A549 (cell line): ENCODE measurements around the gene SLC39A10. TPM values are rescaled to one million over a fixed set of nuclear protein-coding genes. Genes with fewer than 3 reads are reported as not detected.

ENCODE experiments used
- ATAC-seq, 2 experiments: fragments of 200-7000 bp in 1 of 2; fragments of >200 bp in 1 of 2; cut with Nextera tagmentation in 1 of 2; cut with Tn5 transposase in 1 of 2; 3 replicates each; pipeline versions ENCODE4 v1.8.0 to v1.9.1; 2018 to 2020; ENCODE audit warnings: mild to moderate bottlenecking in 1 of 2, moderate library complexity in 1 of 2
- CTCF ChIA-PET: fragments of 300-600 bp; sonication (Branson Sonifier 250); formaldehyde crosslinking; extraction: SDS; loops from one replicate; lab custom pipeline; 2021; ENCODE audit warnings: antibody characterized with exemption, inconsistent platforms; lab: Yijun Ruan, JAX
- POLR2A ChIA-PET: fragments of 350-600 bp; formaldehyde crosslinking; extraction: SDS; loops from one replicate; lab custom pipeline; 2021; ENCODE audit warnings: antibody characterized with exemption, inconsistent platforms; lab: Yijun Ruan, JAX
- DNase-seq, 2 experiments: peaks; one replicate each; pipeline versions ENCODE4 v3.0.0 to v3.0.0-alpha.2; 2011 to 2016; ENCODE audit warnings: low read depth in 1 of 2, low spot score in 1 of 2
- FAIRE-seq: peaks from 2 replicates; lab custom pipeline; 2011; peaks lifted over from hg19 to GRCh38; lab: Jason Lieb, UNC
- H3K27ac ChIP-seq, 2 experiments: fragments of >200 bp; sonication (Bioruptor Twin); formaldehyde crosslinking; 3 replicates each; pipeline ENCODE4 v1.5.1; 2016 to 2017
- H3K4me1 ChIP-seq: fragments of >200 bp; sonication (Bioruptor Twin); formaldehyde crosslinking; 3 replicates; pipeline ENCODE4 v1.6.1; 2016
- H3K4me2 ChIP-seq: fragments of >200 bp; sonication (Bioruptor Twin); formaldehyde crosslinking; 3 replicates; pipeline ENCODE4 v1.6.1; 2016
- H3K4me3 ChIP-seq: fragments of >200 bp; sonication (Bioruptor Twin); formaldehyde crosslinking; 3 replicates; pipeline ENCODE4 v1.5.1; 2016
- H3K9me3 ChIP-seq: fragments of >200 bp; sonication (Bioruptor Twin); formaldehyde crosslinking; 3 replicates; pipeline ENCODE4 v1.6.1; 2016
- BCL3 ChIP-seq: fragments of >200 bp; sonication (Bioruptor Twin); formaldehyde crosslinking; IDR thresholded peaks from 3 replicates; pipeline ENCODE4 v1.6.1; 2016
- CBX2 ChIP-seq: fragments of 200-600 bp; sonication (generic); IDR thresholded peaks from 2 replicates; pipeline ENCODE4 v1.6.1; 2016; ENCODE audit warnings: low read depth, mild to moderate bottlenecking, borderline replicate concordance
- CBX8 ChIP-seq: fragments of 200-600 bp; sonication (generic); IDR thresholded peaks from 2 replicates; pipeline ENCODE4 v1.6.1; 2016
- CTCF ChIP-seq: fragments of >200 bp; sonication (Bioruptor Twin); formaldehyde crosslinking; IDR thresholded peaks from 3 replicates; pipeline ENCODE4 v1.5.1; 2016
- ESRRA ChIP-seq: fragments of 150-350 bp; IDR thresholded peaks from 2 replicates; pipeline ENCODE4 v1.6.1; 2014; ENCODE audit warnings: mild to moderate bottlenecking, low read length, borderline replicate concordance
- FOSB ChIP-seq: fragments of 250-450 bp; sonication (Bioruptor Pico); IDR thresholded peaks from 2 replicates; pipeline ENCODE4 v1.5.0; 2020; ENCODE audit warnings: mild to moderate bottlenecking, moderate library complexity
- GATA3 ChIP-seq: IDR thresholded peaks from 2 replicates; pipeline ENCODE4 v1.6.1; 2012; ENCODE audit warnings: borderline replicate concordance
- HOXA7 ChIP-seq: fragments of 250-450 bp; sonication (Bioruptor Pico); IDR thresholded peaks from 2 replicates; pipeline ENCODE4 v1.5.0; 2020; ENCODE audit warnings: mild to moderate bottlenecking, moderate library complexity
- HOXB13 ChIP-seq: fragments of 250-450 bp; sonication (Bioruptor Pico); IDR thresholded peaks from 2 replicates; pipeline ENCODE4 v1.5.0; 2020; ENCODE audit warnings: low read depth, mild to moderate bottlenecking, moderate library complexity
- JUNB ChIP-seq: fragments of >200 bp; sonication (Bioruptor Twin); formaldehyde crosslinking; IDR thresholded peaks from 2 replicates; pipeline ENCODE4 v1.6.1; 2016
- KDM5A ChIP-seq: fragments of 200-600 bp; sonication (generic); IDR thresholded peaks from 2 replicates; pipeline ENCODE4 v1.6.1; 2016; ENCODE audit warnings: antibody characterized with exemption, mild to moderate bottlenecking
- MAFK ChIP-seq: fragments of 450-650 bp; IDR thresholded peaks from 2 replicates; pipeline ENCODE4 v1.6.1; 2014; ENCODE audit not compliant: partially characterized antibody
- MAZ ChIP-seq: fragments of 150-350 bp; IDR thresholded peaks from 2 replicates; pipeline ENCODE4 v1.6.1; 2014; ENCODE audit warnings: antibody characterized with exemption, low read depth, low read length, borderline replicate concordance
- NFE2L2 ChIP-seq: fragments of 150-350 bp; conservative IDR thresholded peaks from 2 replicates; pipeline ENCODE4 v1.6.1; 2014; ENCODE audit warnings: low read length
- NPAS2 ChIP-seq: fragments of 250-450 bp; sonication (Bioruptor Pico); IDR thresholded peaks from 2 replicates; pipeline ENCODE4 v1.8.0; 2022; ENCODE audit warnings: mild to moderate bottlenecking, moderate library complexity, borderline replicate concordance
- PBX3 ChIP-seq: IDR thresholded peaks from 2 replicates; pipeline ENCODE4 v1.6.1; 2012
- POLR2A ChIP-seq: IDR thresholded peaks from 2 replicates; pipeline ENCODE4 v1.6.1; 2012; ENCODE audit warnings: mild to moderate bottlenecking, low read length
- RARB ChIP-seq: fragments of 250-450 bp; sonication (Bioruptor Pico); IDR thresholded peaks from 2 replicates; pipeline ENCODE4 v1.8.0; 2021; ENCODE audit warnings: mild to moderate bottlenecking, moderate library complexity
- RCOR1 ChIP-seq: fragments of 150-350 bp; IDR thresholded peaks from 2 replicates; pipeline ENCODE4 v1.6.1; 2014; ENCODE audit warnings: antibody characterized with exemption, low read length, low read depth
- RFX5 ChIP-seq: fragments of 450-650 bp; IDR thresholded peaks from 2 replicates; pipeline ENCODE4 v1.7.1; 2014; ENCODE audit warnings: antibody characterized with exemption, mild to moderate bottlenecking, moderate library complexity
- RNF2 ChIP-seq: fragments of 200-600 bp; sonication (generic); IDR thresholded peaks from 2 replicates; pipeline ENCODE4 v1.6.1; 2016; ENCODE audit warnings: low read depth, mild to moderate bottlenecking, antibody characterized with exemption, moderate library complexity, borderline replicate concordance
- TP53 ChIP-seq: fragments of 250-450 bp; sonication (Bioruptor Pico); IDR thresholded peaks from 2 replicates; pipeline ENCODE4 v1.5.0; 2021; ENCODE audit warnings: mild to moderate bottlenecking, moderate library complexity
- ZC3H11A ChIP-seq: fragments of 450-650 bp; IDR thresholded peaks from 2 replicates; pipeline ENCODE4 v1.6.1; 2014; ENCODE audit warnings: antibody characterized with exemption, mild to moderate bottlenecking
- ZFP36 ChIP-seq: fragments of 450-650 bp; IDR thresholded peaks from 2 replicates; pipeline ENCODE4 v1.6.1; 2014; ENCODE audit warnings: borderline replicate concordance; ENCODE audit not compliant: partially characterized antibody
- ZNF302 ChIP-seq: fragments of 250-450 bp; sonication (Bioruptor Pico); IDR thresholded peaks from 2 replicates; pipeline ENCODE4 v1.9.0; 2021; ENCODE audit warnings: inconsistent platforms, mild to moderate bottlenecking, moderate library complexity
- WGBS: methylation state at CpG from one replicate; pipeline ENCODE4 v1.1.6; 2017; ENCODE audit errors: missing lambda C conversion rate; 5-methylcytosine and 5-hydroxymethylcytosine counted together
- polyA plus RNA-seq, 4 experiments: library from polyadenylated mRNA; depleted of rRNA in 3 of 4; stranded (reverse); fragments of >200 nt; fragmentation: RNase III in 1 of 4; extraction: RNeasy Plus Mini Kit Qiagen cat#74134 plus additional on column Dnase treatment in 1 of 4; gene quantifications; 2 replicates in 3 of 4; 3 replicates in 1 of 4; pipeline ENCODE4 v1.2.3, GENCODE V29; 2011 to 2017
- TF ChIP-seq, protein P1 (sequence below): IDR thresholded peaks from 2 replicates; pipeline ENCODE4 v1.6.1; 2012; ENCODE audit warnings: low read depth, borderline replicate concordance
- TF ChIP-seq, protein P2 (sequence below): fragments of 450-650 bp; IDR thresholded peaks from 2 replicates; pipeline ENCODE4 v1.6.1; 2014; ENCODE audit warnings: antibody characterized with exemption

SLC39A10 gene
- polyA plus RNA-seq, 2 of the 4 experiments (the other 2 are of a cell fraction) = 38.4 to 42.6 TPM

- H3K4me1 ChIP-seq = no peaks in the 10 kb centered on the region
- WGBS = 91% methylated on average over 1 of the region's 1 CpG
- H3K9me3 ChIP-seq = no peaks in the 10 kb centered on the region
- FAIRE-seq (no peak), ATAC-seq (no peak), DNase-seq (no peak)
- TF ChIP-seq JUNB = no peak
- TF ChIP-seq NPAS2 (CRISPR knock-in tag) = no peak
- TF ChIP-seq RNF2 = no peak
- TF ChIP-seq ZFP36 = no peak
- no peak for TF ChIP-seq BCL3
- TF ChIP-seq HOXA7 (CRISPR knock-in tag) = no peak
- TF ChIP-seq CBX8 = no peak
- TF ChIP-seq ESRRA = no peak
- no peak overlapping the region for H3K4me3 ChIP-seq
- H3K27ac ChIP-seq = no peak overlapping the region
- H3K4me2 ChIP-seq = no peak overlapping the region
- ChIA-PET POLR2A (no interaction called here), CTCF (no interaction called here)
These were observed 65.0 kb downstream of the SLC39A10 start for GRCh38 chr2:195722075-195722474.

- no peaks in the 10 kb centered on the region for H3K9me3 ChIP-seq
- ATAC-seq = no peak
- POLR2A ChIA-PET = no interaction called here
- H3K27ac ChIP-seq = no peak overlapping the region
- no peak overlapping the region for H3K4me2 ChIP-seq
- CTCF ChIA-PET = no interaction called here
- no peak for TF ChIP-seq HOXB13 (CRISPR knock-in tag)
- no peak for TF ChIP-seq ZC3H11A
- no peak for TF ChIP-seq RFX5
- TF ChIP-seq RCOR1 = no peak
- no peak for TF ChIP-seq PBX3
- no peak for TF ChIP-seq POLR2A
- TF ChIP-seq, protein P1, sequence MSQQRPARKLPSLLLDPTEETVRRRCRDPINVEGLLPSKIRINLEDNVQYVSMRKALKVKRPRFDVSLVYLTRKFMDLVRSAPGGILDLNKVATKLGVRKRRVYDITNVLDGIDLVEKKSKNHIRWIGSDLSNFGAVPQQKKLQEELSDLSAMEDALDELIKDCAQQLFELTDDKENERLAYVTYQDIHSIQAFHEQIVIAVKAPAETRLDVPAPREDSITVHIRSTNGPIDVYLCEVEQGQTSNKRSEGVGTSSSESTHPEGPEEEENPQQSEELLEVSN = no peak
- no peak for TF ChIP-seq TP53
- TF ChIP-seq NFE2L2 = no peak
- no peak for TF ChIP-seq MAZ
- TF ChIP-seq ZFP36 = no peak
- no peak for TF ChIP-seq MAFK
- TF ChIP-seq CBX2 = no peak
- TF ChIP-seq RARB (CRISPR knock-in tag) = no peak
- no peak for TF ChIP-seq GATA3
- TF ChIP-seq CTCF = no peak
- no peak for TF ChIP-seq FOSB (CRISPR knock-in tag)
- no peak for TF ChIP-seq KDM5A
- TF ChIP-seq, protein P2, sequence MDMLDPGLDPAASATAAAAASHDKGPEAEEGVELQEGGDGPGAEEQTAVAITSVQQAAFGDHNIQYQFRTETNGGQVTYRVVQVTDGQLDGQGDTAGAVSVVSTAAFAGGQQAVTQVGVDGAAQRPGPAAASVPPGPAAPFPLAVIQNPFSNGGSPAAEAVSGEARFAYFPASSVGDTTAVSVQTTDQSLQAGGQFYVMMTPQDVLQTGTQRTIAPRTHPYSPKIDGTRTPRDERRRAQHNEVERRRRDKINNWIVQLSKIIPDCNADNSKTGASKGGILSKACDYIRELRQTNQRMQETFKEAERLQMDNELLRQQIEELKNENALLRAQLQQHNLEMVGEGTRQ = no peak
- no peak for TF ChIP-seq ZNF302 (CRISPR knock-in tag)
- H3K4me3 ChIP-seq = no peak overlapping the region
- no peak for FAIRE-seq
- no peaks in the 10 kb centered on the region for H3K4me1 ChIP-seq
- DNase-seq = no peak
- 91% methylated on average over 4 of the region's 4 CpGs for WGBS
These were observed 70.1 kb downstream of the SLC39A10 start for GRCh38 chr2:195727106-195727505.
